NCI-H1092 treated with DMSO at 0.1 percent for 48 hours (cell line): Measurements from ENCODE around the gene HOTAIR.

ENCODE experiments used
- DNase-seq: peaks from one replicate; lab custom pipeline; 2025; lab: John Stamatoyannopoulos, UW

HOTAIR gene

GRCh38 chr12:53975479-53976152, 862 bp upstream of the HOTAIR start:
- no peak for DNase-seq

GRCh38 chr12:53975064-53975471, 314 bp upstream of the HOTAIR start:
- no peak for DNase-seq

- no peak for DNase-seq
Observed at GRCh38 chr12:53973236-53974042, 1.3 kb downstream of the HOTAIR start.

GRCh38 chr12:53972722-53973235, 2.0 kb downstream of the HOTAIR start, which contains the start of gene HOXC11:
TSS of gene HOXC11 (plus strand) at chr12:53973126. CDS start at chr12:53973242, 116 bp downstream.
- no peak for DNase-seq

GRCh38 chr12:53972152-53972702, 2.5 kb downstream of the HOTAIR start:
- DNase-seq = no peak

GRCh38 chr12:53971686-53972085, 3.1 kb downstream of the HOTAIR start:
- DNase-seq = no peak

GRCh38 chr12:53971129-53971528, 3.6 kb downstream of the HOTAIR start:
- DNase-seq = no peak

GRCh38 chr12:53970451-53970850, 4.3 kb downstream of the HOTAIR start:
- DNase-seq = no peak

- no peak for DNase-seq
Observed at GRCh38 chr12:53969588-53970259, 5.0 kb downstream of the HOTAIR start.

GRCh38 chr12:53968214-53969127, 6.3 kb downstream of the HOTAIR start:
- DNase-seq = no peak

- DNase-seq = no peak
Observed at GRCh38 chr12:53967421-53967925, 7.3 kb downstream of the HOTAIR start.

- DNase-seq = no peak
Observed at GRCh38 chr12:53966385-53967133, 8.2 kb downstream of the HOTAIR start.

- no peak for DNase-seq
Observed at GRCh38 chr12:53966085-53966384, 8.7 kb downstream of the HOTAIR start.

GRCh38 chr12:53965281-53966084, 9.3 kb downstream of the HOTAIR start:
- no peak for DNase-seq

GRCh38 chr12:53964315-53964713, 10.4 kb downstream of the HOTAIR start:
- DNase-seq = no peak

GRCh38 chr12:53963434-53964314, 11.1 kb downstream of the HOTAIR start:
- DNase-seq = no peak

GRCh38 chr12:53963005-53963404, 11.7 kb downstream of the HOTAIR start:
- DNase-seq = no peak

GRCh38 chr12:53961025-53961761, 13.6 kb downstream of the HOTAIR start:
- no peak for DNase-seq
